ENCODE measurements around the gene CHRNA1. TPM values are rescaled to one million over a fixed set of nuclear protein-coding genes. Genes with fewer than 3 reads are reported as not detected.

Gene CHRNA1
- total RNA-seq, 4 donors from 2014 or later = not detected

DNA sequence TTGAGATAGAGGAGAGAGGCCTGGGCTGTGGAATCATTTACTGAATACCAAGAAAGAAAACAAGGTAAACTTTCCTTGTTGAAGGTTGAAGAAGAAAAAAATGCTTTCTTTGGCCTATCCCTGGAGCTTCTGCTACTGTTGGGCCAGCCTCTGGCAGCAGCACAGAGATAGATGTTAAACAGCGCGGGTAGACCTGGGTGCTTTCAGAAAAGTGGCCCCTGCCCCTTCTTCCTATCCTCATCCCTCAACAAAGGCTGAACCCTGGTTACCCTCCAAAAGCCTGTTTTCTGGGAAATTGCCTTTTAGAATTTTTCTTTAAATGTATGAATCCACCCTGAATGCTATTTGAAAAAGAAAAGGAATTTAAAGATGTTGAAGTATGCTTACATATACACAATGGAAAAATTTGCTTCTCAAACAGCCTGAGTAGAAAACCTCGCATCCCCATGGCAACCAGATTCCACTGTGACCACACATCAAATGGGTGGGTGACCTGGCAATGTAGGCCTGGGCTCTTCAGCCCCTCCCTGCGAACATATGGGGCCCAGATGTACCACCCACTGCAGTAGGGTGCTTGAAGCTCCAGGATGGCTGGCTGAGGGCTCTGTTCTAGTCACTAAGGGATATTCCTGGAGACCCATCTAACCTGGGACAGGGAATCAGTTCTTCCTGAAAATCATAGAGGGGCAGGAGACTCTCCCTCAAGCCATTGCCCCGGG lies 23.4 kb upstream of the CHRNA1 start:
- Histone ChIP-seq H3K27ac (no peak overlapping the region), H3K36me3 (no peaks in the 10 kb centered on the region), H3K4me1 (no peaks in the 10 kb centered on the region), H3K27me3 (no peaks in the 10 kb centered on the region), H3K9me3 (no peaks in the 10 kb centered on the region), H3K4me3 (no peak overlapping the region)
- intact Hi-C loops (cut with DNase I; ENCODE audit: low total_unique reads) = no loop called here
- TF ChIP-seq CTCF (IDR thresholded peaks at IDR 0.05) (no peak), POLR2A (IDR thresholded peaks at IDR 0.05) (no peak)
- DNase-seq = no peak

DNA sequence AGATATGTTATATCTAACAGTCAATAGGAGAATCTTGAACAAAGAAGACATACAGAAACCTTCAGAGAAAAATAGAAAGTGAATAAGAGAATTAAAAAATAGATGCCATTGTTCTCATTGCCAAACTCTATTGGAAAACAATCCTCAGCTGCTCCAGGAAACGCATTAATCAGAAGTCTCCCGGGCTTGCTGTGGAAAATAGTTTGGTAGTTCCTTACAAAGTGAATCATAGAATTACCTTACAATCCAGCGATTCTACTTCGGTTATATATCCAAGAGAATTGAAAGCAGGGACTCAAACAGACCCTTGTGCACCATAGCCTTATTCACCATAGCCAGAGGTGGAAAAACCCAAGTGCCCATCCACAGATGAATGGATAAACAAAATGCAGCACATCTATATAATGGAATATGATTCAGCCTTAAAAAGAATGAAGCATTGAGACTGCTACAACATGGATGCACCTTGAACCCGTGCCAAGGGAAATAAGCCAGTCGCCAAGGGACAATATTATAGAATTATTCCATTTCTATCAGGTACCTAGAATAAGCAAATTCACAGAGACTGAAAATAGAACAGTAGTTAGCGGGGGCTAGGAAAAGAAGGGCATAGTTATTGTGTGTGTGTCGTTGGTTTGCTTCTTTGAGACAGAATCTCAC lies 21.9 kb upstream of the CHRNA1 start:
- DNase-seq = no peak
- no peaks in the 10 kb centered on the region for H3K4me1 ChIP-seq
- intact Hi-C loops (cut with DNase I; ENCODE audit: low total_unique reads) = no loop called here
- TF ChIP-seq CTCF (IDR thresholded peaks at IDR 0.05) (no peak), POLR2A (IDR thresholded peaks at IDR 0.05) (no peak)
- no peaks in the 10 kb centered on the region for H3K9me3 ChIP-seq
- H3K36me3 ChIP-seq = no peaks in the 10 kb centered on the region
- H3K27me3 ChIP-seq = no peaks in the 10 kb centered on the region
- H3K4me3 ChIP-seq = no peak overlapping the region
- no peak overlapping the region for H3K27ac ChIP-seq

DNA sequence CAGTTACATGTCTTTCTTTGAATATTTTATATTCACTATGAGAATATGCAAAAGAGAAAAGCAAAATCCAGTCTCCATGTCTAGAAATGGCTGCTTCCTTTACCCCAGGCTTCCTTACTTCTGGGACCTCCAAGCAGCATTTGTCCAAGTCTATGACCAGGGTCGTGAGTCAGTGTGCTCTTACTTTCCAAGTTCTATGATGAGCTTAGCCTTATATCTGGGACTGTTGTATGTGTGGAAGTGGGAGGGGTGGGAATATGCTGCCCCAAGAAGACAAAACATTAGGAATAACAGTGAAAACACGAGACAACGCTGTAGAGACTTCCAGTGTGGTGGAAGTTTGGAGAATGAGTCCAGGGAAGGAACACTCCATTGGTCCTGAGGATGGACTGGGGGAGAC lies 21.2 kb upstream of the CHRNA1 start:
- TF ChIP-seq POLR2A (IDR thresholded peaks at IDR 0.05) (no peak), CTCF (IDR thresholded peaks at IDR 0.05) (no peak)
- Histone ChIP-seq H3K27me3 (no peaks in the 10 kb centered on the region), H3K36me3 (no peaks in the 10 kb centered on the region), H3K9me3 (no peaks in the 10 kb centered on the region), H3K27ac (no peak overlapping the region), H3K4me3 (no peak overlapping the region), H3K4me1 (no peaks in the 10 kb centered on the region)
- DNase-seq = no peak
- intact Hi-C loops (cut with DNase I; ENCODE audit: low total_unique reads) = no loop called here

- Histone ChIP-seq H3K36me3 (no peaks in the 10 kb centered on the region), H3K27ac (no peak overlapping the region), H3K9me3 (no peaks in the 10 kb centered on the region), H3K27me3 (no peaks in the 10 kb centered on the region), H3K4me1 (no peaks in the 10 kb centered on the region), H3K4me3 (no peak overlapping the region)
- intact Hi-C loops (cut with DNase I; ENCODE audit: low total_unique reads) = no loop called here
- TF ChIP-seq POLR2A (IDR thresholded peaks at IDR 0.05) (no peak), CTCF (IDR thresholded peaks at IDR 0.05) (no peak)
- no peak for DNase-seq
Observed at GRCh38 chr2:174784909-174785308, 20.6 kb upstream of the CHRNA1 start.

- Histone ChIP-seq H3K27ac (no peak overlapping the region), H3K4me1 (no peaks in the 10 kb centered on the region), H3K27me3 (no peaks in the 10 kb centered on the region), H3K36me3 (no peaks in the 10 kb centered on the region), H3K9me3 (no peaks in the 10 kb centered on the region), H3K4me3 (no peak overlapping the region)
- TF ChIP-seq CTCF (IDR thresholded peaks at IDR 0.05) (no peak), POLR2A (IDR thresholded peaks at IDR 0.05) (no peak)
- intact Hi-C loops (cut with DNase I; ENCODE audit: low total_unique reads) = no loop called here
- DNase-seq = no peak
Observed at GRCh38 chr2:174784316-174784715, 20.0 kb upstream of the CHRNA1 start.

All from uterus (tissue), 4 donors.